ENCODE results near the gene SPAG6.
A peak's percentile ranks its signal among the peaks of the same experiment; 100 is the strongest.

The SPAG6 gene

DNA sequence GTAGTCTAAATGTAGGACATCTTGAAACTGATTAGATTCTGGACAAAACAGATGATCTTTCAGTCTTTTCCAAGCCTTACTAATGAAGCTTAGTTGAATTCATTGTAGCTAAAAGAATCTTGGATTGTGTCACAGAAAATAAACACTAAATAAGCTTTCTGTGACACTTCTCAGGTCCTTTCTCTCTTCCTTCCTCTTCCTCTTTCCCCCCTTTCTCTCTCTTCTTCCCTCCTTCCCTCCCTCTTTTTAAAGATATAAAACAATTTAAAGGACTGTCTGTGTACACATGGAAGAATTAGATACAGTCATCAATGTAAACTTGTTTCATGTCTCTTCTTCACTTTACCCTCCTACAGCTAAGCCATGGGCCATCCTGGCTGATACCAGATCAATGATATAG is 34.4 kb upstream of the SPAG6 start:
- no peak overlapping the region for H3K27ac ChIP-seq

DNA sequence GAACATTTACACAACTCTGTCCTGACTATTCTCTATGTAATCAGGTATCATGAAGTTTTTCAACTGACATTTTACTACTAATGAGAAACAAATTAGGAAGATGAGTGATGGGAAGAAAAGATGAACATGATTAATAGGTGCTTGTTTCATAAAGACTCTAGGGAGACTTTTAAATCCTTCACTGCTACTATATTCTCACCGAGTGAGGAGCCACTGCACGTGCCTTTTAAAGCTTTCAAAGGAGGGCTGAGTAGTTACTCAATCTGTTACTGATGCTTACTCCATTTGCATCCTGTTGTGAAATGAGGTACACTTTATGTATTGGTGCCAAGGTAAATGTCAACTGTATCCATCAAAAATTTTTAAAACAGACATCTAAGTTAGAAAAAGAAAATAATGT is 30.4 kb upstream of the SPAG6 start:
- no peak for TF ChIP-seq ZFX (IDR thresholded peaks at IDR 0.05)
- TF ChIP-seq, protein P1, sequence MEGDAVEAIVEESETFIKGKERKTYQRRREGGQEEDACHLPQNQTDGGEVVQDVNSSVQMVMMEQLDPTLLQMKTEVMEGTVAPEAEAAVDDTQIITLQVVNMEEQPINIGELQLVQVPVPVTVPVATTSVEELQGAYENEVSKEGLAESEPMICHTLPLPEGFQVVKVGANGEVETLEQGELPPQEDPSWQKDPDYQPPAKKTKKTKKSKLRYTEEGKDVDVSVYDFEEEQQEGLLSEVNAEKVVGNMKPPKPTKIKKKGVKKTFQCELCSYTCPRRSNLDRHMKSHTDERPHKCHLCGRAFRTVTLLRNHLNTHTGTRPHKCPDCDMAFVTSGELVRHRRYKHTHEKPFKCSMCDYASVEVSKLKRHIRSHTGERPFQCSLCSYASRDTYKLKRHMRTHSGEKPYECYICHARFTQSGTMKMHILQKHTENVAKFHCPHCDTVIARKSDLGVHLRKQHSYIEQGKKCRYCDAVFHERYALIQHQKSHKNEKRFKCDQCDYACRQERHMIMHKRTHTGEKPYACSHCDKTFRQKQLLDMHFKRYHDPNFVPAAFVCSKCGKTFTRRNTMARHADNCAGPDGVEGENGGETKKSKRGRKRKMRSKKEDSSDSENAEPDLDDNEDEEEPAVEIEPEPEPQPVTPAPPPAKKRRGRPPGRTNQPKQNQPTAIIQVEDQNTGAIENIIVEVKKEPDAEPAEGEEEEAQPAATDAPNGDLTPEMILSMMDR (conservative IDR thresholded peaks at IDR 0.05), result no peak
- no peak overlapping the region for H3K27ac ChIP-seq

More for the DNA sequence above, 34.4 kb upstream of the SPAG6 start:
- TF ChIP-seq ZFX (IDR thresholded peaks at IDR 0.05), result no peak
- TF ChIP-seq, protein P1 (conservative IDR thresholded peaks at IDR 0.05), result no peak

DNA sequence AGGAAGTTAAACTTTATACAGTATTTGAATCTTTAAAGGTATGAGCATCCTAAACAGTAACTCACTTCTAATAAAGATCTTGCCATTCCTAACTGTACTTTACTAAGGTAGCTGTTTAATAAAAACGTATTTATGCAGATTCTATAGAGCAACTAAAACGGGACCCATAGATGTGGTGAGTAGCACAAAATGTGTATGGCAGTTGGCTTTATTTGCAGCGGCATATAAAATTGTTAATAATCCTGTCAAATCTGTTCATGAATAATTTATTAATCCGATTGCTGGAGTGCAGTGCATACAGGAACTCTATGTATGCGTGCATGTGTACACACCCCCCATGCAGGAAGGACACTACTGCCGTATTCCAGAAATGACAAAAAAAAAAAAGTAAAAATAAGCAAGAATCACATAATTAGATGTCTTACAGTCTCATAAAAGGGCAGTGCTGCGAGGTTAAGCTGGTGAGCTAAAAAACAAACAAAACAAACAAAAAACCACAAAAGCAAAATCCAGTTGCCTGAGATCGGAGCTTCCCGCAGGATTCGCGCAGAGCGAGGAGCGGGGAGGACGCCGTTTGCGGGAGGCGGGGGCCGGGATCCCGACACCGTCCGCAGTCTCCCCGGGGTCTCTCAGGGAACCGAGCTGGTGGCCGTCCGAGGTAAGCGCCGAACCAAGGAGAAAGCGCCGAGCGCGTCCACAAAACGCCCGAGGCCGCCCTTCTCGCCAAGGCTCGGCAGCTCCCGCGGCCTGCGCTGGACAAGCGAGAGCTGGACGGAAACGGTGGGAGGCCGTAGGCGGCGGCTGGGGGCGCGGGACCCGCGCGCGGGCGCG is 29.6 kb upstream of the SPAG6 start:
- no peak for TF ChIP-seq ZFX (IDR thresholded peaks at IDR 0.05)
- TF ChIP-seq, protein P1 (conservative IDR thresholded peaks at IDR 0.05), result no peak
- H3K27ac ChIP-seq, result peak overlapping the region; percentile 92

DNA sequence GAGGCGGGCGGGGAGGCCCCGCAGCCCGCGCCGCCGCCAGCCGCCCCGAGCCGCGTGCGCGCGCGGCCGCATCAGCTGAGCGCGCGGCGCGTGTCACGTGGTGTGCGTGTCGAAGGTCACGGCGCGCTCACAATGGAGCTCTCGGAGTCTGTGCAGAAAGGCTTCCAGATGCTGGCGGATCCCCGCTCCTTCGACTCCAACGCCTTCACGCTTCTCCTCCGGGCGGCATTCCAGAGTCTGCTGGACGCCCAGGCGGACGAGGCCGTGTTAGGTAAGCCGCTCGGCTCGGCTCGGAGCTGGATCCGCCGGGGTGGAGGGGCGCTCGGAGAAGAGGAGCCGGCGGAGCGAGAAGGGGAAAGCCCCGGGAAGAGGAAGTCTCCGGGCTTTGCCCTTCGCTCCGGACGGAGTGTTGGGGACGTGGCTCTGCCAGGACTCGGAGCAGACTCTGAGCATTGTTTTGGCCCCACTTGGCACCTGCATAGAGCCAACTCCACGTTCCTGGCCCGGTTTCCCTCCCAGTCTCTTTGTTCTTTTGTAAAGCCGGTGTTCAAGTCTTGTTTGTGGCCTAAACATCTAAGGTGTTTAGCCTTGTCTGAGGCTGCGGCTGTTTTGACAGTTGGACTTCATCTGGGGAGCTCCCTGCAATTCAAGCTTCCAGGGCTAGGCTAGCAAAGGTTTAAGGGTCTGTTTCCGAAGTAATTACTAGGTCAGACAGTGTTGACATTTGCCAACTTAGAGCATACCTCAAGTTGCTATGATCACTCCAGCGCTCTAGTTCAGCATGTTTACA is 28.8 kb upstream of the SPAG6 start, which contains the start of gene COMMD3:
TSS of gene COMMD3 (plus strand) at position 103 of the 790 bp plus-strand sequence. CDS start at position 133, 30 bp downstream.
- H3K27ac ChIP-seq, result peak within 1 kb of the TSS; percentile 92
- 0 out of 2 replicates have a peak, but pooled peaks have one; percentile 37 for TF ChIP-seq ZFX (IDR thresholded peaks at IDR 0.05)
- TF ChIP-seq, protein P1 (conservative IDR thresholded peaks at IDR 0.05), result no peak

DNA sequence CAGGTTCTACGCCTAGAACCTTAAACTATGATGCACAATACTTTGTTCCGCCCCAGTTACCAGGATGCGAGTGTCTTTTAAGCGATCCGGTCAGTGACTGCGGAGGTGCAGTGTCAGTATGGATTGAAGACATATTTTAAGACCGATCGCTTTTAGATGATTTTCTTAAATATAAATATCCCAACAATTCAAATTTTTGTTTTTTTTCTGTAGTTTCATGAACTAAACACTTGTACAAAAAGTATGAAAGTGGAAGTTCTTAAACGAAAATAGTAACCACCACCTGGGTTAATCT is 28.3 kb upstream of the SPAG6 start:
- peak overlapping the region; percentile 92 for H3K27ac ChIP-seq
- TF ChIP-seq ZFX (IDR thresholded peaks at IDR 0.05), result no peak
- TF ChIP-seq, protein P1 (conservative IDR thresholded peaks at IDR 0.05), result no peak

DNA sequence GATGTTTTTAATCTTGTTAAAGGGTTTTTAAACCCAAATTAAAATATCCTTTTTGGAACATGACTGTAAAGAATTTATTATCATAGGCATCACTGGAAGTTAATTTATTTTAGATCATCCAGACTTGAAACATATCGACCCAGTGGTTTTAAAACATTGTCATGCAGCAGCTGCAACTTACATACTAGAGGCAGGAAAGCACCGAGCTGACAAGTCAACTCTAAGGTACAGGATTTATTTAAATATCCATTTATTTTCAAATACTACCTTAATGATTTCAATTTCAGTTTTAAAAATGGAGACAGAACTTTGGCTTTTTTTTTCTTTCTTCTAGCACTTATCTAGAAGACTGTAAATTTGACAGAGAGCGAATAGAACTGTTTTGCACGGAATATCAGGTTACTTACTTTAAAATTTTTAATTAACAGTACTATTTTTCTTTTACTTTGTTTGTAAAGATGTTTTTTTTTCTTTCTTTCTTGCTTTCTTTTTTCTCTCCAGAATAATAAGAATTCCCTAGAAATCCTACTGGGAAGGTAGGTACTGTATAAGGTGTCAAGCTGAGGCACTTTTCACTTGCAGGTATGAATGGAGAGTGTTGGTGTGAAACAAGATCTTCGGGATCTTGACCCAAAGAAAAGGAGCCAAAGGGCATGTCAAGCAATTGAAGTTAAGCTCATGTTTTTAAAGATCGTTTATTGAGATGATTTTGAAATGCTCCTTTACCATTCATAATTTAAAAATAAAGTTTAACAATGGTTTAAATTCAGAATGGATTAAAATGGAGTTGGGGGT is 27.3 kb upstream of the SPAG6 start:
- TF ChIP-seq ZFX (IDR thresholded peaks at IDR 0.05), result no peak
- TF ChIP-seq, protein P1 (conservative IDR thresholded peaks at IDR 0.05), result no peak
- H3K27ac ChIP-seq, result no peak overlapping the region
